HS-5 (cell line): Measurements from ENCODE around the gene DNAH7.

Experiments used
- DNase-seq: peaks from one replicate; pipeline ENCODE4 v3.0.0-alpha.2; 2012; ENCODE audit warnings: low read depth

DNAH7 gene

DNA sequence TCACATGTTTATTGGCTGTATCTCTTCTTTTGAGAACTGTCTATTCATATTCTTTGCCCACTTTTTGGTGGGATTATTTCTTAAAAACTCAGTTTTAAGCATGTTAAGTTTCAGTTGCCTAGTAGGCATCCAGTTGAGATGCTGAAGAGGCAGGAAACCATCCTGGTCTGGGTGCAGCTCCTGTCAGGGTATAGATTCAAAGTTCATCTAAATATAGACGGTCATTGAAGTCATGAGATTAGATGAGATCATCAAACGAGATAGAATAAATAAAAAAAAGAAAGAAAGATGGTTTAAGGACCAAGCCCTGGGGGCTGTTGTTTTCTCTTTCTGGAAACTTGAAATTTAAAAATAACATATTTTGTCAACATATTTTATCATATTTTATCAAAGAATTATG lies 9.2 kb upstream of the DNAH7 start:
- no peak for DNase-seq

DNA sequence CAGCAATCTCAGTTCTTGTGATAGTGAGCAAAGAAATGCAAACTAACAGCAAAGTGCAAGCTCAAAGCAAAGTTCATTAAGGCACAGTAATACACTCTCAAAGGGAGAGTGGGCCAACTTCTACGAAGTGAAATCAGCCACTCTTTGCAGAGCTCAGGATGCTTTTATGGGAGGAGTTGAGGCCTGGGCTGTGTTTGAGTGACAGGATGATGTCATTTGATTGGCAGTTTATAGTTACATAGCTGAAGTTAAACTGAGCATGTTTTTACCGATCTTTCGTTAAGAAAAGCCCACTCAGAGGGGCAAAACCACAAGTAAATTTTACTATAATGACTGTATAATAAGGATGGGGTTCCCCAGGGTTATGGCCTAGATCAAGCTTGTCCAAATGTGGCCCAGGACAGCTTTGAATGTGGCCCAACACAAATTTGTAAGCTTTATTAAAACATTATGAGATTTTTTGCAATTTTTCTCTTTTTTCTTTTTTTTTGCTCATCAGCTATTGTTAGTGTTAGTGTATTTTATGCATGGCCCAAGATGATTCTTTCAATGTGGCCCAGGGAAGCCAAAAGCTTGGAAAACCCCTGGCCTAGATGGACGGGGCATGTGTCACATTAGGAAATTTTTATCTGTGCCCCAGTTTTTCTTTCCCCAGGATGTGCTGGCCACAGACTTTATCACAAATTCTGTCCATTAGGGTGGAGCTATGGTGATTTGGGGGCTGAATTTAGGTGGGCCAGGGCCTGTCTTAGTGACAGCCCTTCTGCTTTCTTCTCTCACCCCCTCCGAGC lies 8.3 kb upstream of the DNAH7 start:
- no peak for DNase-seq

DNA sequence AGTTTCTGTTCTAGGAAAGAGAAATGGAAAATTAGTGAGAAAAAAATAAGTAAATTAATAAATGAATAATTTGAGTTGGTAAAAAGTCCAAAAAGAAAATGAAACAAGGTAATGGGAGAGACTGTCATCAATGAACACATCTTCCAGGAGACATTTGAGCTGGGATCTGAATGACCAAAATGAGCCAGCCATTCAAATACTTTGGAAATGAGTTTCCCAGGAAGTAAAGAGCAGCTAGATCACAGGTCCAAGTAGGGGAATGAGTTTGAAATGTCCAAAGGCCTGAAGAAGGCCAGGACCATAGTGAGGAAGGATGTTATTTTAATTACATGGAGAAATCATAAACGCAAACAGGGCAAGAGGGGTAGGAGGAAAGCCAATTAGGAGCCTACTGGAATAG lies 6.6 kb upstream of the DNAH7 start:
- DNase-seq, result no peak

DNA sequence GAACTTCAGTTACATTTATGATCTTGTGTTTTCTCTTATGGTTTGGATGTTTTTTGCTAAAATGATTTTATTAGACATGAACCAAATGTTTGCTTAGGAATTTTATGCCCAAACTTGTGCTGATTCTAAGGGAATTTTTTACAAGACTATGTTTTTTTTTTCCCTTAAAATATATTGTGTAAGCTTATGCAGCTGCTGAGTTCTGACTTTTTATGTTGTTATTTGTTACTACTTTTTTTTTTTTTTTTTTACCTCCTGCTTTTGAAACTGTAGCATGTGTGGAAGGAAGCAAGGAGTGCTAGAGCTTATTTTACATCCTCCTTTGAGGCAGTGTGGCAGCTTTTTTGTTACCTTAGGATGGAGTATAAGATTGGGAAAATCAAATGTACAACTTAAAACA lies 6.0 kb upstream of the DNAH7 start:
- DNase-seq, result no peak

DNA sequence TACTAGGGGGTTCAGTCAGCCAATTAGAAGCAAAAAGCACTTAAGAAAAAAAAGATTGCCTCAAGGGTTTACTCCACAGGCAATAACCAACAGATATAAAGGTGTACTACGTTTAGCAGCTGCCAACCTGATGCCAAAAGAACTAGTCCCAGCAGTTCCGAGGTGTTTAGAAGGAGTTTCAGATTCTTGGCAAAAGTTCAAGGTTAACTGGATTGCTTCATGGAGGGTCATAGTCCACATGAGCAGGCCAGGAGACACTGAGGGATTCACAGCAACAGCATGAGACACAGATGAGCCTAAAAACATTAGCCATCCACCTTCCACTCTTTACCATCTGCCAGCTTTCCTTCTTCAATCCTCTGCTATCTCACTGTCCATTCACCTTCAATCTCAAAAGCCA lies 4.9 kb upstream of the DNAH7 start:
- DNase-seq, result no peak

DNA sequence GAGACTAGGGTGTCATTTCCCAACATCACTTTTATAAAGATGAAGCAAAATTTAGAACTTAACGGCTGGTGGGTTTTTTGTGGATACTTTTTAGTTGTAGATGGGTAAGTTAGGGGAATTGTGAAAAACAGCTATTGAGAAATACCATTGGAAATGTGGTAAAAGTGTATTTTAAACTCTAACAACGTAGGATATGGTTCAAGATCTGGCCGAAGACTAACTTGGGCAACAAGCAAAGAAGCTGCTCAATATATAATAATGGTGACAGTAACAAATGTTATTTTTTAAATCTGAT lies 1.6 kb downstream of the DNAH7 start:
- DNase-seq, result no peak

DNA sequence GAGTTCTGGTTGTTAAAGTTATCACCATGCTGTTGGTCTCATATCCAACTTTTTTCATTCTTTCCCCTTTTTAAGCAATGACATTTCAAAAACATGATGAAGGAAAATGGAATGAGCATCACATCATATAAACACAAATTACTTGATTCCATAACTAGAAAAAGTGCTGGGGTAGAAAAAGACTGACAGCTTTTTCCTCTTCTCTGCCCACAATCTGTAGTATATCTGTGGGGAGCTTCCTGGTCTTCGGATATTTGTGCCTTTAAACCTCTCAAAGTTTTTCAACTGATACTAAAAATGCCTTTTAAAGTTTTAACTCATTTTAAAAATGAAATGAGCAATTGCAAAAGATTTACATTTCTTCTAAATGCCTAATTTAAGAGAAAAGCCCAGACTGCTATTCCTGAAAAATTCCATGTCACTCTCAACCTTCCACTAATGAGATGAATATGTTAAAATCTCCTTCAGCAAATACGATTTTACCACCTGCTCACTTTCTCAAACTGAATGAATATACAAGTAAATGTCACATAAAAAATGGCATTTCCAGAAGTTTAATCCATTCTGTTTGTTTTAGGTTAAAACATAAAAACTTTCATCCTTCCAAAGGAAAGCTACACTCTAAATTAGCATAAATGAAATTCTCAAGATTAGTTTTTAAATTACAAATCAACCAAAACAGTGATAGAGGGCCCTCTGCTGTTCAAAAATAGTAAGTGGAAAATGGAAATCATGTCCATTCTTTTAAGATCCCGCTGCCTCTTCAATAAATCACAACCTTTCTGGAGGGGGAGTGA lies 2.1 kb downstream of the DNAH7 start:
- no peak for DNase-seq

DNA sequence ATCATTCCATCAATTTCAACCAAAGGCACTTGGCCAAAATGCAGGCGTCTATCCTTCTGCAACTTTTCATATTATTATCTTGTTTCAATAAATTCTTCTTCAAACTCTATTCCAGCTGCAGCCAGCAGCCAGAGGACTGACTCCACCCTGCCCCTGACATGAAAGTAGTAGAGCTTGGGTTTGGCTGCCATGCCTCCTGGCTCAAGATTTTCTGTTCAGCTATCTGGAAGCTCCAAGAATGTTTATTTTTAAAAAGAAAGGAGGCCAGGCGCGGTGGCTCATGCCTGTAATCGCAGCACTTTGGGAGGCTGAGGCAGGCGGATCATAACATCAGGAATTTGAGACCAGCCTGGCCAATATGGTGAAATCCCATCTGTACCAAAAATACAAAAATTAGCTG lies 4.9 kb downstream of the DNAH7 start:
- no peak for DNase-seq

DNA sequence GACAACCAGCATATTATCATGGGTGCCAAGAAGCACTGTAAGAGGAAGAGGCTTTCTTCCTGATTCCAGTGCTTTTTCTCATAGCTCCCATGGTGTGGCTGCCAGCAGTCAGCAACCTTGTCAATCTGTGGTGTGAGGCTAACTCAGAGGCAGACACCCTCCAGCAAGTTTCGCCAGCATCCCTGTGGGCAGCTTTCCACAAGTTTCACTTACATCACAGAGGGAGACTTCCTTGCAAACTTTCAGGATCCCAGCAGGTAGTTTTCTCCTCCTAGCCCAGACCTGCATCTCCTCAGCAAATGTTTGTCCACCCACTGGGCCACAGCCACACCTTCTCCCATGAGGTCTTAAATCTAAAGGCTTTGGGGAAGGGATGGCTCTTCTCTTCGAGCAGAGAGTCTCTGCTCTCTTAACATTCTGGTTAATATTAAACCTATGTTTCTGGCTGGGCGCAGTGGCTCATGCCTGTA lies 9.1 kb downstream of the DNAH7 start:
- DNase-seq, result no peak

DNA sequence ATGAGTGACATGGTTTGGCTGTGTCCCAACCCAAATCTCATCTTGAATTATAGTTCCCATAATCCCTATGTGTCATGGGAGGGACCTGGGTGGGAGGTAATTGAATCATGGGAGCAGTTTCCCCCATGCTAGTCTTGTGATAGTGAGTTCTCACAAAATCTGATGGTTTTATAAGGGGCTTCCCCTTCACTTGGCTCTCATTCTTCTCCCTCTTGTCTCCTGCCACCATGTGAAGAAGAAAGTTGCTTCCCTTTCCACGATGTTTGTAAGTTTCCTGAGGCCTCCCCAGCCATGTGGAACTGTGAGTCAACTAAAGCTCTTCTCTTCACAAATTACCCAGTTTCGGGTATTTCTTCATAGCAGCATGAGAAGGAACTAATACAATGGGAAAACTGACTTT lies 14.0 kb downstream of the DNAH7 start:
- no peak for DNase-seq

DNA sequence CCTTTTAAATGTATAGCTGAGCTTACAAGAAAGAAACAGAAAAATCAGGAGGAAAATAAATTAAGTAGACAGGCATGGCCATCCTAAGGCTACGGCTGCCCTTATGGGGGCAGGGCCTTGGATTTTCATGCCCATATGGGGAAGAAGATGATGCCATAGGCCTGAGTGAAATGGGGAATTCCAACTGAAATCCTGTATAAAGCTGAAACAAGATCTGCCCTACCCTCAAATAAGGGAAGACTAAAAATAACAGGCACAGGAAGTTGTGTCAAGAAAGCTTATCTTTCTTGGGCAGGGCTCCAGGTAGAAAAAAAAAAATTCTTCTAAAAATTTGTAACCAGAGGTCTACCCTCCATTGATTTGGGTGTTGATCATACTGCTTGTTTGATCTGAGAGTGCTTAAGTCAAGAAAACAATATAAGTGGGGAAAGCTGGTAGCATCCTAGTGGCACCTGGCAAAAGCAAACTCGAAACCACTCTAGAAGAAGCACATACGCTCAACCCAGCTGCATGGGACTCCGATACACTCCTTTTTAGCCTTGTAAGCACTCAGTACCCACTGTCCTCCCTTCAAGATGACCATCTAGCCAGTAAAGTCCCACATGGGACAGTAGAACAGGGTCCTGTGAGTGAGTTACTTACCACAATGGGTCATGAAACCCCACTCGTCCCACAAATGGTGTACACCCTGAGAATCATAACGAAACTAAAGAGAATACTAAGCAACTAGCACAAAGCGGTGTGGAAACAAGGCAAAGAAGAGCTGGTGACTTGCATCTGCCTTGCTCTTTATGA lies 22.3 kb downstream of the DNAH7 start:
- no peak for DNase-seq

DNA sequence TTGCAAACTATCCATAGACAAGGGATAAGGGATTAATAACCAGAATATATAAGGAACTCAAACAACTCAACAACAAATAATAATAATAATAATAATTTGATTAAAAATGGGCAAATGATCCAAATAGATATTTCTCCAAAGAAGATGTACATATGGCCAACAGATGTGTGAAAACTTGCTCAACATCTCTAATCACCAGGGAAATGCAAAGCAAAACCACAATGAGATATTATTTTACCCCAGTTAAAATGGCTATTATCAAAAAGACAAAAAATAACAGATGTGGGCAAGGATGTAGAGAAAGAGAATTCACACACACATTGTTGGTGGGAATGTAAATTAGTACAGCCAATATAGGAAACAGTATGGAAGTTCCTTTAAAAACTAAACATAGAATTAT lies 26.9 kb downstream of the DNAH7 start:
- peak; percentile 3 for DNase-seq

DNA sequence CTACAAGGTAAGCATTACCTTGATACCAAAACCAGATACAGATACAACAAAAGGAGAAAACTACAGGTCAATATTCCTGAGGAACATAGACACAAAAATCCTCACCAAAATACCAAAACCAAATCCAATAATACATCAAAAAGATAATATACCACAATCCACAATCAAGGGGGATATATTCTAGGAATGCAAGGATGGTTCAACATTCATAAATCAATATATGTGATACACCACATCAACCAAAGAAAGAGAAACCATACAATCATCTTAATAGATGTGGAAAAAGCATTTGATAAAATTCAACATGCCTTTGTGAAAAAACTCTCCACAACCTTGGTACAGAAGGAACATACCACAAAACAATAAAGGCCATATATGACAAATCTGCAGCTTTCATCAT lies 28.4 kb downstream of the DNAH7 start:
- DNase-seq, result no peak

DNA sequence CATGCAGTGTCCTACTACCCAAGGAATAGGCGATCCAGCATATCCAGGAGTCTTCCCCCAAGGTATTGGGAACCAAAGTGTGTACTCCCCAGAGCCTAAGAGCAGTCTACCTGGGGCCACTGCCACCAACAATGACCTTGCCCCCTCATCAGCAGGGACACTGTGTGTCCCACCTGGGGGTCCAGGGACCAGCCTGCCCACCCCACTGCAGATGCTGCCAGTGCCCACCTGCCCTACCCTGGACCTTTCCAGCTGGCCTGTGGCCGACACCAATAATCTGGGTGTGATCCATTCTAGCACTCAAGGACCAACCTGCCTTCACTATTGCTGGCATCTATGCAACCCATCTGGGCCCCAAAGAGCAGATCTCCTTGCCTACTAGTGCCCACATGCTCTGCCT lies 32.2 kb downstream of the DNAH7 start:
- no peak for DNase-seq

DNA sequence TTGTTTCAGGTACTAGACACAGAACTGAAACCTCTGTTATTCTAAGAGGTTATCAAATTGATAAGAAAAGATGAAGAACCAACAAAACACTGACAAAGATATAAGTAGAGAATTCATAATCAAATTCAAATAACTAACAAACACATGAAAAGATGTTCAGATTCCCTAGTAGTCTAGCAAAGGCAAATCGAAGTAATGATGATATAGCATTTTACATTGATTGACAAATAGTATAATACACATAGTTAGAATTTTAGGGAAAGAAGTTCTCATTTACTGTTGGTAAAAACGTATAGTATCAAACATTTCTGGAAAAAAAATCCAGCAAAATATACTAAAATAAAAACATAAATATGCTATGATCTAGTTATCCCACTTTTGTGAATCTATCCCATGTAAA lies 50.6 kb downstream of the DNAH7 start:
- no peak for DNase-seq

DNA sequence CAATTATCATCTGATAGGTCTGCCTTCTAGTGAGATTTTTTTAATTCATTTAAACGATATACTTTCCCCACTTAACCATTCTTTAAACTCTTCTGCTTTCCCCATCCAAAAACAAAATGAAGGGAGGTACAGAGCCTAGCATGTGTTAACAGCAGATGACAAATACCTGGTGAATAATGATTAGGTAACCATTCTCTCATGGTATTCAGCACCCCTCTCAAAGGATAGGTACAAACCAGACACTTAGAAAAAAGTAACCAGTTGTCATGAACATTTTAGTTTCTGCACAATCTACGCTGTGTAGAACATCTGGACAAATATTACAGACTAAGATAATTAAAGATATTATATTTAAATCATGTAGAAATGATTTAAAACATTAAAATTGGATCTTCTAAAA lies 56.3 kb downstream of the DNAH7 start:
- DNase-seq, result no peak

DNA sequence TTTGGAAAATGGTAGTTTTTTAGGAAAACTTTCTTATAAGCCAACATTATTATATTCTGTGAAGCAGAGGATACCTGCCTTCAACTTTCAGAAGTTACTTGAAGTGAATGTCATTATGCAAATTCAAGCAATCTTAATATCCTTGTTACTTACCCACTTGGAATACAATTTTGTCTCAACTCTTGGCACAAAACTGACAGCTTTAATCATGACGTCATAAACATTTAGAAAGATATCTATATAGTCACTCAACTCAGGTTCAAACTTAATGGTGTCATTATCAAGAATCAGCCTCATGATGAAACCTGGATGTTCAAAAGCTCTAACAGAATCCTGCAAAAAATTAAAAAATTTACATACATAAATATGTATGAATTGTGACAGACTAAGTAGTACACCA lies 68.1 kb downstream of the DNAH7 start:
- no peak for DNase-seq

DNA sequence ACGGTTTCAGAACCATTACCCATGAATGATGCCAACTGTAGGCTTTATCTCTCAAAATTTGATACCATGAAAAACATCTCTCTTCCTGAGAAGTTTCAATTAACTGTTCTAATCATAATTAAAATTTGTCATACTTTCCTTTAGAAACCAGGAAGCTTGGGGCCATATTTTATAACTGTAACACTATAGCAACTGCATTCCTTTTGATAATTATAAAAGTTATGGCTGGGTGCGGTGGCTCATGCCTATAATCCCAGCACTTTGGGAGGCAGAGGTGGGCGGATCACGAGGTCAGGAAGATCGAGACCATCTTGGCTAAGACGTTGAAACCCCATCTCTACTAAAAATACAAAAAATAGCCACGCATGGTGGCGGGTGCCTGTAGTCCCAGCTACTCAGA lies 70.6 kb downstream of the DNAH7 start:
- no peak for DNase-seq

DNA sequence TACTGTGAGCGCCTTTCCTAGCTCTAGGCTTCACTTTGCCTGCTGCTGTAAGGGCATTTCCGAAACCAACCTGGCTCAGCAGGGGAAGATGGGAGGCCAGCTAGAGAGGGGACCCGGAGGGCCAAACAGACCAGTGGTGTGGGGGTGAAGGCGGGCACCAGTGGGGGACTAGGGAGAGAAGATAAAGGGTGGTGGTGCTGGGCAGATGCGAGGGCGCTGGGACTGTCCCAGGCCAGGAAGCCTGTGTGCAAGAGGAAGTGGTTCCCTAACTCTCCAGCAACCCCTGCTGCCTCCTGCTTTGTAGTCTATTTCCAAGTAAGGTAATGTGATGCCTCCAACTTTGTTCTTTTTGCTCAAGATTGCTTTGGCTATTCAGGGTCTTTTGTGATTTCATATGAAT lies 73.1 kb downstream of the DNAH7 start:
- DNase-seq, result no peak

DNA sequence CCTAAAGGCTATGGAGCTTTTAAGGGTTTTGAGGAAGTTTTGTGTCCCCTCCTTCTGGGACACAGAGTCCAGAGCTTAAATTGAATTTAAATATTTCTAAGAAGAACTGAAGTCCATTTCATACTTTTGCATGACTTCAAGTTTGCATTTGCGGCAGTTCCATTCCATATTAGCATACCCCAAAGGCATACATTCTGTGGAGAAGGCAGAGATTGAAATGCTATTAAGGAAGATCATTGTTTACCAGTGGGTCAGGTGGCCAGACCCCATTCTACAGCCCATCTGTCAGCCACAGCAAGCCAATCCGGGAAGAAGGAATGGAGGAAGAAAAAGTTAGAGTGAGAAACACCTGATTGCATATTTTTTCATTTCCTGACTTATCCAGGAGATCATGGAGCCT lies 75.0 kb downstream of the DNAH7 start:
- DNase-seq, result no peak

DNA sequence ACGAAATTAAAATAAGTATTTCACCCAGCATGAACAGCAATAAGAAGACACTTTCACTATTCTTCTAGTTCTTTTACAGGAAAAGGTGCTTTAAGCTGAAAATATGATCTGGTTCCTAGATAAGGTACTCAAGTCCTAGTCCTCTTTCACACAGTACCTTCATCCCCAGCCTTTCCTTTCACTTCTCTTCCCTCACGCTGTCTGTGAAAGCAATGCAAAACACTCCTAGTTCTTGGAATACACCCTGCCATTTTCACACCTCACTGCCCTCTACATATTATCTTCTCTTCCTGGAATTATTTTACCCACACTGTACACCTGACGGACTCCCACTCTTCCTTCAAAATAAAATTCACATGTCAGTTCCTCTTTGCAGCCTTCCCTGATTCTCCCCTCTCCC lies 82.9 kb downstream of the DNAH7 start:
- DNase-seq, result no peak

DNA sequence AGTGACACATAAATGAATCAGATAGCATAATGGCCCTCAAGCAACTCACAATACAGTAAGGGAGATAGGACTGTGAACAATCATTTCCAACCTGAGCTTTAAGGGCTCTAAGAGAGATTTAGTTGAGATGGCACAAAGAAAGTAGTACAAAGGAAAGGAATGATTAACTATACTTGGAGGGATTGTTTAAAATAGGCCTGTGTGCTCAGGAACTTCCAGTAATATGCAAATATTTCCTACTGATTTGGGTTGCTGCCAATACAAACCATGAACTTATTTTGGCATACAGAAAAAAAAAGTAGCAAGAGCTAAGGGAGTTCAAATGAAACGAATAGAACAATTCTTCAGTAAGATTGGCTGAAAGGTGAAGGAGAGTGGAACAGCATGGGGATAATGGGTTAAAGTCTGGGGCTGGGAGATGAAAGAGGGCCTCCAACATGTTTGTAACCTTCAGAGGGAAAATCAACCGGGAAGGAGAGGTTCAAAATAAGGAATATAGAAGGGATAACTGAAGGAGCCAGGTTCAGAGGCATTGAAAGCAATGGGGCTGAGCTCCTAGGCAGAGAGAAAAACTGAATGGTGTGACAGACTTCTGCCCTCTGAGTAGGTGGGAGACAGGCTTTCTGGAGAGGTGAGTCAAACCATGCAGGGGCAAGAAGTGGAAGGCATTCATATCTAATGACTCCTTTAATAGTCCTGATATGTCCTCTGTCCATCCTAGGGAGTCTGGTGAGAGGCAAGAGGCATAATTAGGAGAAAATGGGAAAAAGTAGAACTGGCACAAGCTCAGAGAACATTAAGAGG lies 83.5 kb downstream of the DNAH7 start:
- DNase-seq, result no peak
